ENCODE measurements around the gene GNAZ. TPM values are rescaled to one million over a fixed set of nuclear protein-coding genes. Genes with fewer than 3 reads are reported as not detected.

Gene GNAZ
- total and polyA plus RNA-seq, 2 experiments from 2014 or later = 0.24 to 0.65 TPM

GRCh38 chr22:23128269-23129108 is 58.2 kb downstream of the GNAZ start:
- Histone ChIP-seq H3K9ac (no peak overlapping the region), H3K9me2 (ENCODE audit: insufficient read depth) (no peaks in the 10 kb centered on the region), H3K4me2 (ENCODE audit: unreplicated experiment) (no peak overlapping the region), H3K4me3 (no peak overlapping the region), H3K4me1 (ENCODE audit: insufficient read depth) (no peaks in the 10 kb centered on the region), H4K20me1 (ENCODE audit: insufficient read depth) (no peaks in the 10 kb centered on the region), H3K79me2 (ENCODE audit: insufficient read depth) (no peaks in the 10 kb centered on the region), H2AFZ (peak overlapping the region; percentile 33; the same call in 1 of the 2 replicates), H3K27ac (no peak overlapping the region), H3K27me3 (replicated peaks; ENCODE audit: insufficient read depth) (0 out of 2 replicates have a peak, but pooled peaks cover 5% of the 10 kb centered on the region), H3F3A (ENCODE audit: insufficient read depth) (no peaks in the 10 kb centered on the region), H3K9me3 (ENCODE audit: low read depth) (no peaks in the 10 kb centered on the region), H3K36me3 (ENCODE audit: low read depth) (no peaks in the 10 kb centered on the region)
- TF ChIP-seq EZH2phosphoT487 (IDR thresholded peaks at IDR 0.05; ENCODE audit: insufficient read depth, low read depth) (no peak), EZH2 (IDR thresholded peaks at IDR 0.05; ENCODE audit: insufficient read depth, poor library complexity, severe bottlenecking) (no peak)
- DNase-seq = peak; percentile 88
- in situ Hi-C loops (cut with MboI) = loop anchor here (5.0 kb wide), 1 partner anchor 166 kb away; no protein-coding TSS in a partner anchor
- 8 to 12% methylated on average over 13 to 14 of the region's 14 CpGs for WGBS, 2 experiments (ENCODE audit: low coverage in 1 of 2, low lambda C conversion rate in 2 of 2, missing lambda C conversion rate in 2 of 2)

- no peak for DNase-seq
- Histone ChIP-seq H4K20me1 (ENCODE audit: insufficient read depth) (no peaks in the 10 kb centered on the region), H3K9me3 (ENCODE audit: low read depth) (no peaks in the 10 kb centered on the region), H3K4me3 (no peak overlapping the region), H3K27me3 (replicated peaks; ENCODE audit: insufficient read depth) (0 out of 2 replicates have a peak, but pooled peaks cover 4% of the 10 kb centered on the region), H3K4me2 (ENCODE audit: unreplicated experiment) (no peak overlapping the region), H3F3A (ENCODE audit: insufficient read depth) (no peaks in the 10 kb centered on the region), H3K36me3 (ENCODE audit: low read depth) (no peaks in the 10 kb centered on the region), H3K9ac (no peak overlapping the region), H3K27ac (no peak overlapping the region), H2AFZ (no peak overlapping the region), H3K79me2 (ENCODE audit: insufficient read depth) (no peaks in the 10 kb centered on the region), H3K4me1 (ENCODE audit: insufficient read depth) (no peaks in the 10 kb centered on the region), H3K9me2 (ENCODE audit: insufficient read depth) (no peaks in the 10 kb centered on the region)
- TF ChIP-seq EZH2phosphoT487 (IDR thresholded peaks at IDR 0.05; ENCODE audit: insufficient read depth, low read depth) = no peak
- TF ChIP-seq EZH2 (IDR thresholded peaks at IDR 0.05; ENCODE audit: insufficient read depth, poor library complexity, severe bottlenecking) = no peak
- 56% methylated on average over 10 of the region's 10 CpGs for WGBS, 2 experiments (ENCODE audit: low coverage in 1 of 2, low lambda C conversion rate in 2 of 2, missing lambda C conversion rate in 2 of 2)
- in situ Hi-C loops (cut with MboI) = loop anchor here (5.0 kb wide), 1 partner anchor 167 kb away; no protein-coding TSS in a partner anchor
Observed at GRCh38 chr22:23129149-23129548, 58.8 kb downstream of the GNAZ start.

GRCh38 chr22:23130697-23131096 is 60.4 kb downstream of the GNAZ start:
- no peak overlapping the region for H3K4me2 ChIP-seq (ENCODE audit: unreplicated experiment)
- H3K4me3 ChIP-seq = no peak overlapping the region
- H3K79me2 ChIP-seq (ENCODE audit: insufficient read depth) = no peaks in the 10 kb centered on the region
- H3K9me2 ChIP-seq (ENCODE audit: insufficient read depth) = no peaks in the 10 kb centered on the region
- H3K9ac ChIP-seq = no peak overlapping the region
- H3K36me3 ChIP-seq (ENCODE audit: low read depth) = no peaks in the 10 kb centered on the region
- in situ Hi-C loops (cut with MboI) = no loop called here
- no peaks in the 10 kb centered on the region for H3K9me3 ChIP-seq (ENCODE audit: low read depth)
- no peaks in the 10 kb centered on the region for H3K4me1 ChIP-seq (ENCODE audit: insufficient read depth)
- no peak for DNase-seq
- no peaks in the 10 kb centered on the region for H3F3A ChIP-seq (ENCODE audit: insufficient read depth)
- H4K20me1 ChIP-seq (ENCODE audit: insufficient read depth) = no peaks in the 10 kb centered on the region
- no peaks in the 10 kb centered on the region for H3K27me3 ChIP-seq (replicated peaks; ENCODE audit: insufficient read depth)
- H2AFZ ChIP-seq = no peak overlapping the region
- H3K27ac ChIP-seq = no peak overlapping the region
- 45 to 46% methylated on average over 3 of the region's 3 CpGs for WGBS, 2 experiments (ENCODE audit: low coverage in 1 of 2, low lambda C conversion rate in 2 of 2, missing lambda C conversion rate in 2 of 2)
- TF ChIP-seq EZH2phosphoT487 (IDR thresholded peaks at IDR 0.05; ENCODE audit: insufficient read depth, low read depth) (no peak), EZH2 (IDR thresholded peaks at IDR 0.05; ENCODE audit: insufficient read depth, poor library complexity, severe bottlenecking) (no peak)

- no peak for DNase-seq
- H3K4me1 ChIP-seq (ENCODE audit: insufficient read depth) = no peaks in the 10 kb centered on the region
- H3K9me2 ChIP-seq (ENCODE audit: insufficient read depth) = no peaks in the 10 kb centered on the region
- no peak overlapping the region for H3K9ac ChIP-seq
- in situ Hi-C loops (cut with MboI) = no loop called here
- H3K79me2 ChIP-seq (ENCODE audit: insufficient read depth) = no peaks in the 10 kb centered on the region
- H3K9me3 ChIP-seq (ENCODE audit: low read depth) = no peaks in the 10 kb centered on the region
- H3K36me3 ChIP-seq (ENCODE audit: low read depth) = no peaks in the 10 kb centered on the region
- no peak overlapping the region for H2AFZ ChIP-seq
- no peak overlapping the region for H3K4me2 ChIP-seq (ENCODE audit: unreplicated experiment)
- TF ChIP-seq EZH2 (IDR thresholded peaks at IDR 0.05; ENCODE audit: insufficient read depth, poor library complexity, severe bottlenecking) = no peak
- H3K4me3 ChIP-seq = no peak overlapping the region
- no peaks in the 10 kb centered on the region for H4K20me1 ChIP-seq (ENCODE audit: insufficient read depth)
- H3K27ac ChIP-seq = no peak overlapping the region
- H3F3A ChIP-seq (ENCODE audit: insufficient read depth) = no peaks in the 10 kb centered on the region
- no peaks in the 10 kb centered on the region for H3K27me3 ChIP-seq (replicated peaks; ENCODE audit: insufficient read depth)
- 43 to 44% methylated on average over 6 of the region's 6 CpGs for WGBS, 2 experiments (ENCODE audit: low coverage in 1 of 2, low lambda C conversion rate in 2 of 2, missing lambda C conversion rate in 2 of 2)
Observed at GRCh38 chr22:23131931-23132330, 61.6 kb downstream of the GNAZ start.
